HG03097 (cell line): ENCODE data around the gene KIF11.
"Not testable (repeated sequence)": the region's sequence is repeated elsewhere in the genome, so short reads cannot be mapped to it uniquely, and the experiment has no call there.

Source experiments
- ATAC-seq: cut with Tn5 transposase; IDR thresholded peaks from one replicate; pipeline ENCODE4 v1.9.1; 2021; ENCODE audit not compliant: unreplicated experiment, low FRiP score

The KIF11 gene

GRCh38 chr10:92590623-92591549, 2.0 kb upstream of the KIF11 start:
- ATAC-seq = no peak

GRCh38 chr10:92591550-92592022, 1.3 kb upstream of the KIF11 start:
- peak; percentile 75 for ATAC-seq

- ATAC-seq = no peak
Measured at GRCh38 chr10:92593619-92594588, 974 bp downstream of the KIF11 start.

- ATAC-seq = no peak
Measured at GRCh38 chr10:92595505-92595904, 2.6 kb downstream of the KIF11 start.

- ATAC-seq = no peak
Measured at GRCh38 chr10:92598321-92598720, 5.4 kb downstream of the KIF11 start.

- ATAC-seq = no peak
Measured at GRCh38 chr10:92604841-92605240, 11.9 kb downstream of the KIF11 start.

- ATAC-seq = no peak
Measured at GRCh38 chr10:92615515-92615914, 22.6 kb downstream of the KIF11 start.

GRCh38 chr10:92619368-92619767, 26.4 kb downstream of the KIF11 start:
- ATAC-seq = no peak

- no peak for ATAC-seq
Measured at GRCh38 chr10:92627845-92628480, 35.0 kb downstream of the KIF11 start.

GRCh38 chr10:92629945-92630344, 37.0 kb downstream of the KIF11 start:
- no peak for ATAC-seq

- ATAC-seq = no peak
Measured at GRCh38 chr10:92638037-92638436, 45.1 kb downstream of the KIF11 start.

- ATAC-seq = no peak
Measured at GRCh38 chr10:92640107-92640506, 47.2 kb downstream of the KIF11 start.

GRCh38 chr10:92641492-92641891, 48.6 kb downstream of the KIF11 start:
- ATAC-seq = no peak

- ATAC-seq = no peak
Measured at GRCh38 chr10:92644921-92645320, 52.0 kb downstream of the KIF11 start.

- ATAC-seq = not testable (repeated sequence)
Measured at GRCh38 chr10:92650864-92651263, 57.9 kb downstream of the KIF11 start.

GRCh38 chr10:92655426-92655825, 62.5 kb downstream of the KIF11 start:
- no peak for ATAC-seq

GRCh38 chr10:92656266-92656961, 63.5 kb downstream of the KIF11 start:
- no peak for ATAC-seq

GRCh38 chr10:92657024-92657423, 64.1 kb downstream of the KIF11 start:
- no peak for ATAC-seq

- ATAC-seq = no peak
Measured at GRCh38 chr10:92662848-92663247, 69.9 kb downstream of the KIF11 start.

- no peak for ATAC-seq
Measured at GRCh38 chr10:92664322-92664721, 71.4 kb downstream of the KIF11 start.
